Measurements from ENCODE around the gene VPS39. TPM values are rescaled to one million over a fixed set of nuclear protein-coding genes. Genes with fewer than 3 reads are reported as not detected.

VPS39 gene
- total and polyA plus RNA-seq, 8 donors, result 26.4 to 52.6 (median 32.7) TPM

DNA sequence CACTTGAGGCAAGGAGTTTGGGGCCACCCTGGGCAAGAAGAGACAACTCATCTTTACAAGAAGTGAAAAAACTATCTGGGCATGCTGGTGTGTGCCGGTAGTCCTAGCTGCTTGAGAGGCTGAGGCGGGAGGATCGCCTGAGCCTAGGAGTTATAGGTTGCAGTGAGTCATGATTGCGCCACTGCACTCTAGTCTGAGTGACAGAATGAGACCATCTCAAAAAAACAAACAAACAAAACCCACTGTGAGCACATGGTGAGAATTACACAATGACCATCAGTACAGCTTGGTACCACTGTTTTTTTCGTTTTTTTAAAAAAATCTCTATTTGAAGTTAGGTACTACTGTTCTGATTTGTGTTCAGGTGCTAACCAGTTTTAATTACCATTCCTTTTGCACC is 13.6 kb downstream of the VPS39 start:
- no peak for TF ChIP-seq CTCF (IDR thresholded peaks at IDR 0.05)
- no peak overlapping the region for H3K27ac ChIP-seq
- no peak for FAIRE-seq
- H3K4me1 ChIP-seq, result no peaks in the 10 kb centered on the region
- no peak for DNase-seq
- WGBS, 2 donors, result 92 to 95% methylated on average over 5 of the region's 5 CpGs
- H3K4me3 ChIP-seq, result no peak overlapping the region
- H3K36me3 ChIP-seq, result peaks cover 0 to 15% (median 0%) of the 10 kb centered on the region in 3 donors
- no peaks in the 10 kb centered on the region for H3K27me3 ChIP-seq
- H3K9me3 ChIP-seq, result no peaks in the 10 kb centered on the region
- intact Hi-C loops (cut with DNase I), result no loop called here
- no peak for ATAC-seq

DNA sequence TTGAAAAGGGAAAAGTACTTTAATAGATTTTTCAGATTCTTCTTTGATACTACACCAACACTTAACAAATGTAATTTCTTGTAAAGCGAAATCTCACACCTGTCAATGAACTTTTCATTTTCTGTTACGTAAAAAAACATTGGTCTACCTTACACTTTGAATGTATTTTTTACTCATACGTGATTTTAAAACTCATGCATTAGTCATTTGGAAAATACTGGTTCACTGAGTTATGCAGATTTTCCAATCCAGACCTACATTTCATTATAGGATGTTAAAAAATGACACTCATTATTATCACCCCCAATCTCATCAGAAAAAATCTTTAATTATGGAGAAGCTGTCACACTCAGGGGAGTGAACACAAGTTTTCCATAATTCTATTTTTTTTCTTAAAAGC is 14.7 kb downstream of the VPS39 start:
- TF ChIP-seq CTCF (IDR thresholded peaks at IDR 0.05), result no peak
- Histone ChIP-seq H3K9me3 (no peaks in the 10 kb centered on the region), H3K27ac (no peak overlapping the region), H3K27me3 (no peaks in the 10 kb centered on the region), H3K36me3 (peaks cover 0 to 21% (median 5%) of the 10 kb centered on the region in 3 donors), H3K4me3 (no peak overlapping the region), H3K4me1 (no peaks in the 10 kb centered on the region)
- FAIRE-seq, result no peak
- 91 to 95% methylated on average over 3 of the region's 3 CpGs for WGBS, 2 donors
- no peak for ATAC-seq
- no peak for DNase-seq
- intact Hi-C loops (cut with DNase I), result no loop called here

DNA sequence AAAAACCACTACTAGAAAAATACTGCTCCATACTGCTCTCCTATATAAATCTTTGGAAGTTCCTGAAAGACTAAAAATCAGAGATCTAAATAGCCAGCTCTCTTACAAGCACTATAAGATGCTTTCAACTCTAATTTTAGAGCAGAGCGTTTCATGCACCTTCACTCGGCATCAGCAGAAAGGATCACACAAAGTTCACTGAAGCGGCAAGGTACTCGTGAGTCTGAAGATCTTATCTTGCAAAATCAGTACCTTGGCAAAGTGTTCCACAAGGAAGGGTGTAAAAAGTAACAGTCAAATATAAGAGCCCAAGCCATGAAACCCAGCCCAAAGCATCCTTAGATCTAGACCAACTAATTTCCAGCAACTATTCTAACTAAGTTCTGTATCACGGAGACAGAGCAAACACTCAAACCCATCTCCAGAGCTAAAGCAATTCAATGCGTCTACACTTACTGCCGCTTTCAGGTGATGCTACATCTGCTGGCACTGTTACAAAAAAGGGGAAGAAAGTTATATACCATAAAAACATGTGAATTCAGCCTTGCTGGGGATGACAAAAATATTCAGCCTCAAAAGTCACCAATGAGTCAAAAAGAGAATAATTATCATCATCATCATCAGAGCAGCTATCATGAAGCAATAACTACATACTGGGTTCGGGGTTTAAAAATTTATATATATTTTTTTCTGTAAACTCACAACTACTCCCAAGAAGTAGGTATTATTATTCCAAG is 16.3 kb downstream of the VPS39 start:
- no peak for TF ChIP-seq CTCF (IDR thresholded peaks at IDR 0.05)
- Histone ChIP-seq H3K4me1 (no peaks in the 10 kb centered on the region), H3K4me3 (no peak overlapping the region), H3K36me3 (peaks cover 0 to 26% (median 16%) of the 10 kb centered on the region in 3 donors), H3K9me3 (no peaks in the 10 kb centered on the region), H3K27me3 (no peaks in the 10 kb centered on the region), H3K27ac (no peak overlapping the region)
- intact Hi-C loops (cut with DNase I), result no loop called here
- DNase-seq (no peak), FAIRE-seq (no peak), ATAC-seq (no peak)
- 87 to 89% methylated on average over 8 of the region's 8 CpGs for WGBS, 2 donors

DNA sequence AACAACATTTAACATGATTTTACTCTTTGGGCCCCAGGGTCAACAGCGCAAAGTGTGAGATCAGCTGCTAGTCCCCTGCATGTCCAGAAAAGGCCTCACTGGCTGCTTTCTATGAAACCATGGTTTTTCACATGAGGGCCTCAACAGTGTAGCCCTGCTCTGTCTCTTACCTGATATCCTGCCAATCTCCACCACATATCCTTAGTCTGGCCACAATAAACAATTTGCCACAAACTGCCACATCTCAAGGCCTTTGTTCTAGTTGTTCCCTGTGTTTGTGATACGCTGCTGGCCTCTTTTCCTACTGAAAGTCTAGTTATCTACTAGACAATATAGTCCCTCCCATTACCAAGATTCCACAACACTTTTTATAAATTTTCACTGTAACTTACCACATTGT is 17.7 kb downstream of the VPS39 start:
- Histone ChIP-seq H3K27ac (no peak overlapping the region), H3K27me3 (no peaks in the 10 kb centered on the region), H3K9me3 (no peaks in the 10 kb centered on the region), H3K4me3 (no peak overlapping the region), H3K4me1 (no peaks in the 10 kb centered on the region), H3K36me3 (peaks cover 0 to 32% (median 16%) of the 10 kb centered on the region in 3 donors)
- 91 to 97% methylated on average over 2 of the region's 2 CpGs for WGBS, 2 donors
- intact Hi-C loops (cut with DNase I), result no loop called here
- DNase-seq, result no peak
- no peak for TF ChIP-seq CTCF (IDR thresholded peaks at IDR 0.05)
- no peak for FAIRE-seq
- ATAC-seq, result no peak

GRCh38 chr15:42185801-42186200 is 22.3 kb downstream of the VPS39 start:
- H3K4me1 ChIP-seq, result no peaks in the 10 kb centered on the region
- ATAC-seq (no peak), DNase-seq (no peak), FAIRE-seq (no peak)
- H3K27me3 ChIP-seq, result no peaks in the 10 kb centered on the region
- no peak overlapping the region for H3K4me3 ChIP-seq
- intact Hi-C loops (cut with DNase I), result no loop called here
- 97 to 100% methylated on average over 1 of the region's 1 CpG for WGBS, 2 donors
- TF ChIP-seq CTCF (IDR thresholded peaks at IDR 0.05), result no peak
- H3K9me3 ChIP-seq, result no peaks in the 10 kb centered on the region
- peaks cover 0 to 62% (median 28%) of the 10 kb centered on the region in 3 donors for H3K36me3 ChIP-seq
- no peak overlapping the region for H3K27ac ChIP-seq

Measured in pancreas (tissue), 10 donors.